Measurements from ENCODE around the gene PLA2G4B. TPM values are rescaled to one million over a fixed set of nuclear protein-coding genes. Genes with fewer than 3 reads are reported as not detected.

Gene PLA2G4B
- total RNA-seq, 1 experiment from 2014 or later = 3.7 TPM

GRCh38 chr15:41866263-41866703 is 27.6 kb downstream of the PLA2G4B start:
- H2AK5ac ChIP-seq (ENCODE audit: insufficient read length, low read length) = no peak overlapping the region
- H3K4ac ChIP-seq (ENCODE audit: low read depth, low read length) = no peak overlapping the region
- H3K23ac ChIP-seq (ENCODE audit: insufficient read length, low read depth, low read length) = no peak overlapping the region
- H2BK12ac ChIP-seq (ENCODE audit: insufficient read length, low read depth, low read length) = no peak overlapping the region
- no peak overlapping the region for H3K9ac ChIP-seq (ENCODE audit: extremely low read depth, insufficient read length, low read length)
- no peaks in the 10 kb centered on the region for H3K79me1 ChIP-seq (ENCODE audit: insufficient read depth, low read depth, low read length, poor library complexity, severe bottlenecking)
- no peak overlapping the region for H4K8ac ChIP-seq (replicated peaks; ENCODE audit: insufficient read length, low read depth, low read length)
- H3K36me3 Mint-ChIP-seq (ENCODE audit: insufficient read depth in 1 of 3, low read depth in 3 of 3) = no peaks in the 10 kb centered on the region
- no peak overlapping the region for H4K5ac ChIP-seq (ENCODE audit: insufficient read length, low read depth, low read length)
- H3K27ac Mint-ChIP-seq = no peak overlapping the region
- H4K20me1 ChIP-seq (ENCODE audit: control insufficient read depth, insufficient read depth, insufficient read length) = no peaks in the 10 kb centered on the region
- H3K18ac ChIP-seq (ENCODE audit: insufficient read length, low read depth, low read length) = no peak overlapping the region
- H3K27ac ChIP-seq (ENCODE audit: insufficient read length, low read depth, low read length) = no peak overlapping the region
- H2BK15ac ChIP-seq (ENCODE audit: low read depth, low read length) = no peak overlapping the region
- H2BK120ac ChIP-seq (ENCODE audit: low read depth, low read length, poor library complexity, severe bottlenecking) = no peak overlapping the region
- no peak for TF ChIP-seq CTCF (conservative IDR thresholded peaks at IDR 0.05)
- no peak overlapping the region for H3K4me3 Mint-ChIP-seq
- H3K9me3 ChIP-seq (ENCODE audit: control insufficient read depth, low read depth, low read length) = no peaks in the 10 kb centered on the region
- no peaks in the 10 kb centered on the region for H3K23me2 ChIP-seq (ENCODE audit: insufficient read length, low read depth, low read length, poor library complexity, severe bottlenecking)
- no peak overlapping the region for H3T11ph ChIP-seq (ENCODE audit: low read length)
- no peaks in the 10 kb centered on the region for H3K4me1 ChIP-seq (ENCODE audit: insufficient read depth, low read length)
- DNase-seq = no peak
- no peak overlapping the region for H2AFZ ChIP-seq (ENCODE audit: low read length)
- WGBS (ENCODE audit: extremely low coverage, insufficient read length, low lambda C conversion rate) = no CpG with 5 or more reads among the region's 8 CpGs
- H3K56ac ChIP-seq (ENCODE audit: insufficient read length, low read depth, low read length) = no peak overlapping the region
- peaks cover 10 to 16% of the 10 kb centered on the region in 2 experiments for H3K4me1 Mint-ChIP-seq
- H3K9me3 Mint-ChIP-seq = no peaks in the 10 kb centered on the region
- H2BK5ac ChIP-seq (ENCODE audit: insufficient read length, low read length) = no peak overlapping the region
- no peaks in the 10 kb centered on the region for H3K27me3 ChIP-seq (ENCODE audit: insufficient read depth, low read length)
- H3K79me2 ChIP-seq (ENCODE audit: insufficient read depth, low read length) = no peaks in the 10 kb centered on the region
- no peak overlapping the region for H2BK20ac ChIP-seq (ENCODE audit: low read depth, low read length, poor library complexity, severe bottlenecking)
- no peaks in the 10 kb centered on the region; the same call in none of the 2 replicates for H3K27me3 Mint-ChIP-seq (ENCODE audit: low read depth)
- H4K91ac ChIP-seq (ENCODE audit: insufficient read length, low read depth, low read length) = no peak overlapping the region
- H3K14ac ChIP-seq (ENCODE audit: insufficient read depth, low read length) = no peak overlapping the region
- no peak overlapping the region for H3K4me2 ChIP-seq (ENCODE audit: insufficient read depth, insufficient read length, low read length)
